WI38 (cell line): Measurements from ENCODE around the gene ITGA11.

Source experiments
- H3K4me3 ChIP-seq: 2 replicates; pipeline ENCODE4 v1.5.1; 2011; ENCODE audit warnings: low read depth, mild to moderate bottlenecking, control low read depth, low read length
- CTCF ChIP-seq: IDR thresholded peaks from 2 replicates; pipeline ENCODE4 v1.5.1; 2012; ENCODE audit warnings: low read depth, mild to moderate bottlenecking, control low read depth, low read length

Gene ITGA11

DNA sequence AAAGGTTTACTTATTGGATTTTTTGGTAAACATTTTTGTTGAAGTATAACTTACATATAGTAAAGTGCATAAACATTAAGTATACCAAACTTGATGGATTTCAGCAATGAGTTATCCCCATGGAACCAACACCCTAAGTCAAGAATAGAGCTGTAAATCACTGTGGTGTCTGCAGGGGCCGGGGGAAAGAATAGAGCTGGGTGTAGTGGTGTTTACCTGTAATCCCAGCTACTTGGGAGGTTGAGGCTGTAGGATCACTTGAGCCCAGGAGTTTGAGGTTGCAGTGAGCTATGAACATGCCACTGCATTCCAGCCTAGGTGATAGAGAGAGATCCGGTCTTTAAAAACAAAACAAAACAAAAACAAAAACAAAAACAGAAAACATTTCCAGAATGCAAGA, 167.7 kb downstream of the ITGA11 start:
- no peak overlapping the region for H3K4me3 ChIP-seq
- no peak for TF ChIP-seq CTCF

GRCh38 chr15:68262514-68263356, 169.2 kb downstream of the ITGA11 start:
- TF ChIP-seq CTCF = no peak
- no peak overlapping the region for H3K4me3 ChIP-seq

- H3K4me3 ChIP-seq = no peak overlapping the region
- TF ChIP-seq CTCF = no peak
These were observed 170.0 kb downstream of the ITGA11 start for GRCh38 chr15:68261980-68262379.

GRCh38 chr15:68261241-68261640, 170.7 kb downstream of the ITGA11 start:
- no peak overlapping the region for H3K4me3 ChIP-seq
- no peak for TF ChIP-seq CTCF

GRCh38 chr15:68259883-68260282, 172.1 kb downstream of the ITGA11 start:
- no peak for TF ChIP-seq CTCF
- no peak overlapping the region for H3K4me3 ChIP-seq

DNA sequence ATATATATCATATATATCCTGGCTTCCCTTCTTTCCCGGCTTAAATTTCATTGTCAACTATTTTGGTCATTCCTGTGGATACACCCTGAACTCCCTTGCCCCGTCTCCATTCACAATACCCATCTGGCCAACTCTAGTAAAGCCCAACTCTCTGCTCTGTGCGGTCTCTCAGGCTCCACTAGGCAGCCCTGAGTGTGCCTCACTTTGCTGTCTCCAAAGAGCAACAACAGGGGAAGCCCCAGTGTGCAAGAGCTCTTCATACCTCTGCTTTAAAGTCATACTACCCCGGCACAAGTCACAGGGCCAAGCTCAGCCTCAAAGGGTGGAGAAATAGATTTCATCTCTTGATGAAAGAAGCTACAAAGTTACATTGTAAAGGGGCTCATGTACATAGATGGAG, 173.3 kb downstream of the ITGA11 start:
- TF ChIP-seq CTCF = no peak
- H3K4me3 ChIP-seq = no peak overlapping the region

DNA sequence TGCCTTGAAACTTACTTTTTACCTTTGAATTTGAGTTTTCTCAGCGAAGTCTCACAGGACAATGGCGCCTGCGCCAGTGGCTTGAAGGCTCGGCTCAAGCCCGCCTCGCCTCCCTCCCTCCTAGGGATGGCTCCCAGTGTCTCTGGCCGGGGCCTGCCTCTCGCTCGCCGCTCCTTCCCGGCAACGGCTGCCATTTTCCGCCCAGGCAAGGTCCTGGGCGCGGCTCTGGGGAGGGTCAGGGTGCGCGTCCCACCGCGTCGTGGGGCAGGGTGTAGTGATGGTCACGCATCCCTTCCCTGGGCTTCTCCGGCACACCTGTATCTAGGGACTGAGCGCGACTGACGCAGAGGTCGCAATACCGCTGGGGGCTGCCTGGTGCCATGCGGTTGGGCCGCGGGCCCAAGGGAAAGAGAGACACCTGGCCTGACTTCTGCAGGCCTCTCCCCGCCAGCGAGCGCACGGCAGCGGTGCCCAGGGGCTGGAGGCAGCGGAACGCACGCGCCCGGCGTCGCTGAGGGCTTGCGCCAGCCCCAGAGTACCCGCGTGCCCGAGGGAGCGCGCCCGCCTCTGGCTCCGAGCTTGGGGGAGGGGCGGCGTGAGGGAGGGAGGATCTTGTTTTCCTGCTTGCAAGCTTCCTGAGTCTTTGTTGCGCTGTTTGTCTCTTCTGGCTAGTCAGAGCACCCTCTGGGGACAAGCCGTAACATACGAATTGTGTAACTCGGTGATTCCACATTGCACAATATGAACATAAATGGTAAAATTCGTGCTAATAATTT, 175.1 kb downstream of the ITGA11 start:
- TF ChIP-seq CTCF = no peak
- peak overlapping the region; percentile 28 for H3K4me3 ChIP-seq
